HG02884 (cell line): Measurements from ENCODE around the gene RPS19.
A peak's percentile ranks its signal among the peaks of the same experiment; 100 is the strongest.
"Not testable (repeated sequence)": the region's sequence is repeated elsewhere in the genome, so short reads cannot be mapped to it uniquely, and the experiment has no call there.

ENCODE experiments used
- ATAC-seq: cut with Tn5 transposase; IDR thresholded peaks from one replicate; pipeline ENCODE4 v1.9.1; 2021; ENCODE audit warnings: mild to moderate bottlenecking, moderate library complexity; ENCODE audit not compliant: unreplicated experiment

The RPS19 gene

DNA sequence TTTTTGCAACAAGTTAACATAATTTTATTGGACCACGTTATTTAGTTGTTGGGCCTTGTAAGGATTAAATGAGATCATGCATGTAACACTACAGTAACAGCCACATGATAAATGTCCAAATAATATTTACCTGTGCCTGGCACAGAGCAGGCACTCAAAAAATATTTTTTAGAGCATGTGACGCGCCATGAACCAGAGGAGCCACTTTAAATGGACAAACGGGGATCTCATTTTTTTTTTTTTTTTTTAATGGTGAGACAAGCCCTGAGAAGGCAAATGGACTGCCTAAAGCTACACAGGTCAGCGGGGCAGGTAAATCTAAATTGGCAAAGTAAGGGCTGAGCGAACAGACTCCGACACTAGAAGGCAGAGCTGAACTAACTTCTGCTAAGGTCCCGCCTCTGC, 840 bp upstream of the RPS19 start:
- ATAC-seq, result no peak

- ATAC-seq, result no peak
Observed at GRCh38 chr19:41860419-41861115, 512 bp downstream of the RPS19 start.

DNA sequence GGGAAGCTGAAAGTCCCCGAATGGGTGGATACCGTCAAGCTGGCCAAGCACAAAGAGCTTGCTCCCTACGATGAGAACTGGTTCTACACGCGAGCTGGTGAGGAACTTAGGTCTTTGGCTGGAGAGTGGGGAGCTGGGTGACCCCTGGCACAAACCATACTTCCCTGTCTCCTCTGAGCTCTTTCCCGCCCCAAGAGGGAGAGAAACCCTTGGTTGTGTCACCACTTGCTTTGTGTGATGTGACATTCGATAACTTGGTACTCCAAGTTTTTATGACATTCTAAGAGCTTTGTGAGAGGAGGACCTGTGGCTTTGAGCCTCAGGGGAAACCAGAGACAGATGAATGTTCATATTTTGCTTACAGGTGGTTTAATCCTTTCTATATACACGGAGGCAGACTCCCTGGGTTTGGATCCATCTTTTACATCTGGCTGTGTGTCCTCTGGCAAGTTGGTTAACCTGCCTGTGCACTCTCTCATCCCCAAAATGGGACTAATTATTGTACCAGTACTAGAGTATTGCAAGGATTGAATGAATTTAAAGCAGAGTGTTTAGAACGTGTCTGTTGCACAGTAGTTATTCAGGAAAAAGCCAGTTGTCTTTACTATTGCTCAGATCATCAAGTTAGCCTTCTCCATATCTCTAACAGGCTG, 1.2 kb downstream of the RPS19 start:
- ATAC-seq, result no peak

DNA sequence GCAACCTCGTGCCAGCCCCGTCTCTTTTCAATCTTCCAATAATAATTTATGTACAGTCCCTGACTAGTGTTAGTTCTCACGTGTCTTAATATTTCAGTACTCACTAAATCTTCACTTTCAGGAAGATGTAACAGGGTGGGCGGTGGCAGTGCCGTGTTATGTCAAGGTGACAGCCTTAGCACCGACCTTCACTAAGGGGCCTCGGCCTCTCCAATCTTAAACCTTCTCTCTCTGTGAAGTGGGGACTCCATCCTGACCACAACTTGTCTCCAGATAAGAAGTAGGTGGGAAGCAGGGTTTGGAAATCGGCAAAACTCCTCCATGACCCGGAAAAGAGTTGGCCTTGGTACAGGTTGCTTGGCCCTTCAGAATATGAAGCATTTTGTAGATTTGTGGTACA, 1.8 kb downstream of the RPS19 start:
- no peak for ATAC-seq

DNA sequence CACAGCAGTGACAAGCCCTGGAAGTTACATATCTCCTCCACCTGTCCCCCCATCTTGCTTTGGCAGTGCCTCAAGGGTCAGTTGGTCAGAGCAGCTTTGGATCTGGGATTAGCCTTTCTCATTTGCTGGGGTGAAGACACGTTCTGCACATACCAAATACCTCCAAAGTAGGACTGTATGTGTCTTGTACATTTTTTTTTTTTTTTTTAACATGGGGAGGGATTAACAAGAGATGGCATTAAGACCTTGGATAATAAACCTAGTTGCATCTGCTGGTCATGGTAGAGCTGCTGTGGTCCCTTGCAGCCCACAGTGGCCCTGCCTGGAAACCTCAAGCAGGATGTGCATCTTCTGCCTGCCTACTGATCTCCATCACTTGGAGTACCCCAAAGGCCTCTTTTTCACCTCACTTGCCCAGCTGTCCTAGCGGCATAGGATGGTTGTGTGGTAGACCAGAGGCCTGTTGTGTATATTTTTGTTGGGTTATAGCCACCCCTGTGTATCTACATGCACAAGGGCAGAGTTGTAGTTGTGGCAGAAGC, 2.5 kb downstream of the RPS19 start:
- ATAC-seq, result no peak

DNA sequence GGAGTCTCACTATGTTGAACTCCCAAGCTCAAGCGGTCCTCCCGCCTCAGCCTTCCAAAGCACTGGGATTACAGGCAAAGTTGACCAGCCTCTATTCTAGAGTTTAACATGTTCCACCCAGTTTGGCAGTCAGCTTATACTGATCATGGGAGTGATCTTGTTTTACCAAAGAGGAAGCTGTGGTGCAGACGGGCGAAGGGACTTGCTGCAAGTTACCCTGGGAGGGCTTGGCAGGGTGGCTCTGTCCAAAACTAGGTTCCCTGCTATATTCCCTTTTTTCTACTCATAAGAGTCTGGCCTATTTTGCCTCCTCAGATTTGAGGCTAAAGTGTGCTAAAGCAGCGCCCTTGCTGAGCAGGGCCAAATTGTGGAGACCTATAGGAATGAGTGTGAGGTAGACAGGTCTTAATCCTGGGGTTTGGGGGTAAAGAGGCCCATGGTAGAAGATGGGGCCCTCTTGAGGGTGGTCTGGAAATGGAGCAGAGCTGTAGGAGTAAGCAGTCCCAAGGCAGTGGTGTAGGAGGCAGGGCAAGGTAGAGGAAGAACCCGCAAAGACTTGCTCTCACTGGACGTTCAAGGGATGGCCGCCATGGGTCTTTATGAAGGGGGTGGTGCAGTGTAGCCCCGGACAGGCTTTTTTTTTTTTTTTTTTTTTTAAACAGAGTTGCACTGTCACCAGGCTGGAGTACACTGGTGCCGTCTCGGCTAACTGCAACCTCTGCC, 3.3 kb downstream of the RPS19 start:
- ATAC-seq, result no peak

- no peak for ATAC-seq
Observed at GRCh38 chr19:41864374-41864773, 4.3 kb downstream of the RPS19 start.

- ATAC-seq, result no peak
Observed at GRCh38 chr19:41866284-41866683, 6.2 kb downstream of the RPS19 start.

DNA sequence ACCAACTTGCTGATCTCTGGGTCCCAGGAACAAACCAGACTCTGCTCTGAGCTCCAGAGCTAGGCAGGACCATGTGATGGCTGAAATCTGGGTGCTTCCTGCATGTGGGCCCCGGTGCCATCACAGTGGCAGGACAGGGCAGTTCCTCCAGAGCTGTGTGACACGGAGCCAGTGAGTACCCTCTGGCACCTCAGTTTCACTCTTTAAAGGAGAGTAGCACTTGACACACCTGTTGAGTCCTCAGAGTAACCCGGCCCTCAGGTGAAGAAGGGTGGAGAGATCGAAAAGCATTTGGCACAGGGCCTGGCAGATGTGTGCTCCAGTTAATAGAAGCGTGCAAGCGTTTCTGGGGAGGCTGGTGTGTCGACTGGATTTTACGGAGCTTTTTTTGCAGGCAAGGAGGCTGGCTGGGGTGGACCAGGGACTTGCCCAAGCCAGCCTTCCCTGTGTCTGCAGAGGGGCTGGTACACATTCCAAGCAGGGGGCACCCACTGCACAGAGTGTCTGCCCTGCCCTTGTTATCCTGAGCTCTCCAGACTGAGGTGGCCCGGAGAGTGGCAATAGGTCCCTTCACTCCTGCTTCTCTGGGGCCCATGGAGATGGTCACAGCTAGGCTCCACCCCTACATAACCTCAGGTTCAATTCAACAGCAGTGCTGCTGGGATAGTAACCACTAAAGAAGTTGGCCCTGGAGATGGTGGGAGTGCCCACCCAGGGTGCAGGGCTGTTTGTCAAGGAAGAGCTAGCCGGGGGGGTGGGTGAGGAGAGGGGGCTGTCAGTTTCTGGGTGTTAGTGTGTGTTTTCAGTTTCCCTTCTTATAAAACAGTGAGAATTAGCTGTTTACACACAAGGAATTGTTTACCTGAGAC, 8.3 kb downstream of the RPS19 start:
- no peak for ATAC-seq

DNA sequence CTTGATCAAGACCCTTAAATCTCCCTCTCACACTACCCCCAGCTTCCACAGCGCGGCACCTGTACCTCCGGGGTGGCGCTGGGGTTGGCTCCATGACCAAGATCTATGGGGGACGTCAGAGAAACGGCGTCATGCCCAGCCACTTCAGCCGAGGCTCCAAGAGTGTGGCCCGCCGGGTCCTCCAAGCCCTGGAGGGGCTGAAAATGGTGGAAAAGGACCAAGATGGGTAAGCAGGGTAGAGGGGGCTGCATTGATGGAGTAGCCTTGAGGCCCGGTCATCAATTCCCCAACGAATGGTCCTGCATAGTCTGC, 8.9 kb downstream of the RPS19 start:
- no peak for ATAC-seq

- no peak for ATAC-seq
Observed at GRCh38 chr19:41869374-41869955, 9.4 kb downstream of the RPS19 start.

GRCh38 chr19:41870401-41870873, 10.4 kb downstream of the RPS19 start:
- no peak for ATAC-seq

DNA sequence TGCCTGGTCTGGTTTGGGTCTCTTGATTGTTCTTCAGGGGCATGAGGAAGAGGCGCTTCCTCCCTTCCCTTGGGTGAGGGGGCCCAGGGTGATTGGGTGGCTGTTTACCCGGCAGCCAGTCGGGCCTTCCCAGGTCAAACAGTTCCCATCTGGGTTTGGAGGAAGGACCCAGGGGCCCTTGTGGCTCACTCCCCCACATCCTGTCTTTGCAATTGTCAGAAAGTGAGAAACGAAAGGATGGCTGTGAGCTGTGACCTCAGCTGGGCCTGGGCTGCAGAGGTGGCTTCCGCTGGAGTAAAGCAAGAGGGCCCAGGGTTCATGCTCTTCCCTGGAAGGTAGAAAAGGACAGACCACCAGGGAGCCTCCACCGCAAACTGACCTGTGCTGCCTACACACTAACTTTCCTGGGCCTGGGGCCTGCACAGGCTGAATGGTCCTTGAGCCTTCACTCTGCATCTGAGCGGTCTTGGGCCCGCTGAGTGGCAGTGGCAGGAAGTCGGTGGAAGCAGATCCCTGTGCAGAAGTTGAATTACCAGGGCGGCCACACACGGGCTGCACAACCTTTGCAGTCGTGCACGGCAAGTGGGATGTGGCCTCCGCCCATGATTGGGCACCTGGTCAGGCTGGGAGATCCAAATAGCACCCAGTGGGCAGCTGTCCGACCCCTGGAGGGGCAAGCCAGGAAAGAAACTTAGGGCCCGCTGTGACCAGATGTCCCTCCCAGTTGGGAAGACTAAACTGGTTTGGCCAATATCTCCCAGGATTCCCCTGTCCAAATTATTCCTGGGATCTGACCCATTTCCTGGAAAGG, 11.7 kb downstream of the RPS19 start:
- ATAC-seq, result no peak

- ATAC-seq, result no peak
Observed at GRCh38 chr19:41872384-41872774, 12.3 kb downstream of the RPS19 start.

DNA sequence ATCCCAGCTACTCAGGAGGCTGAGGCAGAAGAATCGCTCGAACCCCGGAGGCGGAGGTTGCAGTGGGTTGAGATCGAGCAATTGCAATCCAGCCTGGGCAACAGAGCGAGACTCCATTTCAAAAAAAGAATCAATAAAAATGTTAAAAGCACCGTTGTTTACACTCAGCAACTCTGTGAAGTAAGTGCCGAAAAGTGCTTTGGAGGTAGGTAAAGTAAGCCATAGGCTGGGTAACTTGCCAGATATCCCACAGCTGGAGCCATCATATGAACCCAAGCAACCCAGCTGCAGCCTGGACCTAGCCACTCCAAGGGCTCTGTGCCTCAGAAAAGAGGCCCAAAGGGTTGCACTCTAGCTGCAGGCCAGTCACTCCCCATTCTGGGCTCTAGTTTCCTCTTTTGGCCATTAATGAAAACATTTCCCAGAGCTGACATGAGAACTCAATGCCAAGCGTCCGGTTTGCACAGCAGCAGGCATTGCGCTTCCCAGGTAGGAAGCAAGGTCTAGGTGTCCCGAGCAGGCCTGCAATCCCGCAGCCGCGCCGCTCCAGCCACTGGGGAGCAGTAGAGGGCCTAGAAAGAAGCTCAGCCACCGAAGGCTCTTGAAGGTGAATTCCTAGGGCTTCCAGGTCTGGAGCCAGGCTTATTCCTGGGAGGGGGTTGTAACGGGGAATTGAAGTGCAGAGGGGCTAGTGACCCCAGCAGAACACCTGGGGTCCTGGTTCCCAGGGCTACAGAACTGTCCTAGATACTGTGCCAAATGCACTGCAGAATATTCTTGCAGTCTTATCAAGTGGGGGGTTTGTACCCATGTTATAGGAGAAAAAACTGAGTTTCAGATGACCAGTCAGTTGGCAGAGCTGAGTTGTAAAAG, 13.0 kb downstream of the RPS19 start:
- no peak for ATAC-seq

- not testable (repeated sequence) for ATAC-seq
Observed at GRCh38 chr19:41875973-41876372, 15.9 kb downstream of the RPS19 start.

DNA sequence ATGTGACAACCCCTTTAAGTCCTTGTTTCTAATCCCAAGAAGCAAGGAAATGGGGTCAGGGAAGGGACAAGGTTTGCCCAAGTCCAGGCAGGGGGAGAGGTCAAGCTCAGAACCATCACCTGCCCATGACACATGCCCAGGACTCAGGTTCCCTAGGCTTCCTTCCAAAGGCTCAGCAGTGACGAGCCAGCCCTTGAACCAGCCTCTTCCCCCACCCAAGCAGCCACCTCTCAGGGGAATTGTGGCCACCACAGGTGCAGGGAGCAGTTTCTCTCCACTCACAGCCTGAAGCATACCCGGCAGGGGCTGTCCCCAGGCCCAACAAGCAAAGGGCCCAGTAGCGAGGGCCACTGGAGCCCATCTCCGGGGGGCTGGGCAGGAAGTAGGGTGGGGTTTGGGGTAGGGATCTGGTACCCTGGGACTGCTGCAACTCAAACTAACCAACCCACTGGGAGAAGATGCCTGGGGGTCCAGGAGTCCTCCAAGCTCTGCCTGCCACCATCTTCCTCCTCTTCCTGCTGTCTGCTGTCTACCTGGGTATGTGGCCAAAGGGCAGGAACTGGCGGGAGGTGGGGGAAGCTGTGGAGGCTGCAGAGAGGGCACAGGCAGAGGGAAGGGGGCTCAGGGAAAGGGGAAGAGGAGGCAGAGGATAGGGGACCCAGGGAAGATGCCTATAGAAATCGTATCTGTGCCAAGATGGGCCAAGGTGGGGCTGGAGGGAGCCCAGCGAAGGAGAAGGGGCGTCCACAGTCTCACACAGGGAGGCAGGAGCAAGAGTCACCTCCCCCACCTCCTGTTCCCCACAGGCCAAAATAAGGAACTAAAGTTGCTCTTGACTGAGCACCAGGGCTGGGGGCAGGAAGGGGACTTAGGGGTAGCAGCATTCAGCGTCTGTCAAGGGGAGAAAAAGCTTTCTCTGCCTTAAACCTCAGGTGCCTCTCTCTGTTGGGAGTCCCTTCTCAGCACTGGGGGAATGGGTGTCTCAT, 17.1 kb downstream of the RPS19 start, which contains the start of gene CD79A:
Gene CD79A, plus strand, starts transcription at position 433 of the 986 bp plus-strand sequence. Its CDS starts 26 bp downstream, at position 459.
- peak; percentile 54 for ATAC-seq
